Activated CD4-positive, alpha-beta T cell treated with anti-CD3 and anti-CD28 coated beads for 1 hour (primary cell): ENCODE measurements around the gene PTCHD1.

Experiments
- DNase-seq: peaks from one replicate; pipeline ENCODE4 v3.0.0-alpha.2; 2020

PTCHD1 gene

DNA sequence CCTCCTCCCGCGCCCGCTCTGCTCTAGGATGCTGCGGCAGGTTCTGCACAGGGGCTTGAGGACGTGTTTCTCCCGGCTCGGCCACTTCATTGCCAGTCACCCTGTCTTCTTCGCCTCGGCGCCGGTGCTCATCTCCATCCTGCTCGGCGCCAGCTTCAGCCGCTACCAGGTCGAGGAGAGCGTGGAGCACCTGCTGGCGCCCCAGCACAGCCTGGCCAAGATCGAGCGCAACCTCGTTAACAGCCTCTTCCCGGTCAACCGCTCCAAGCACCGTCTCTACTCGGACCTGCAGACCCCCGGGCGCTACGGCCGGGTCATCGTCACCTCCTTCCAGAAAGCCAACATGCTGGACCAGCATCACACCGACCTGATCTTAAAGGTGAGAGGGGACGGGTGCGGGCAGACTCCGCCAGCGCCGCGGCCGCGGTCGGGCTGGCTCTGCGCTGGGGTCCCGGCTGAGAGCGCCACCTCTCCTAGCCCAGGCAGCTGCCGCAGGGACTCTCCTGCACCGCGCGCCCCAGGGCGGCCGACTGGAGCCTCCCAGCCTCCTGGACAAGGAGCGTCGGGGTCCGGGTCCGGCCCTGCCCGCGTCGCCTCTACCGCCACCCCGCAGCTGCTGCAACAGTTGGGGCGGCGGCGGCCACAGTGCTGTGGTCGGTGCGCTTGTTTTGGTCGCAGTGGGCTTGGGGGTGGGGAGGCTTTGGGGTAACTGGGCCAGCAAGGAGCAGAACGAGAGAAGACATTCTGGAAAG lies at the start of gene PTCHD1:
Gene PTCHD1 (plus strand): TSS at position 2 of the 752 bp plus-strand sequence. CDS start 27 bp downstream, at position 29.
- no peak for DNase-seq

DNA sequence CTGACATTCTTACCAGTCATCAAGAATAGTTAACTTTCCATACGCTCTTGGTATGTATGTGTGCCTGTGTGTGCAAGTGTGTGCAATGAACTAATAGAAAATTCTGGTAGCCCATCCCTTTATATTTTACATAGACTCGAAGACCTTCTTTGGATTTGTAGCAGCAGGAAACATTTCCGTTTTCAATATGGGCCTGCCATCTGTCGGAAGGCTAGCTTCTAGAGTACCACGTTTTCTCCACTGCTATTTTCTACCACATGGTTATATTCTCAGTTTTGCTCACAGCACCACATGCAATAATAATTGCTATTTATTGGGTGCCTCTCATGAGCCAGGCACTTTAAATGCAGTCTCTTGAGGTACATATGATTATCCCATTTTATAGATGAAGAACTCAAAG lies 47.9 kb upstream of the PTCHD1 start:
- DNase-seq: no peak

DNA sequence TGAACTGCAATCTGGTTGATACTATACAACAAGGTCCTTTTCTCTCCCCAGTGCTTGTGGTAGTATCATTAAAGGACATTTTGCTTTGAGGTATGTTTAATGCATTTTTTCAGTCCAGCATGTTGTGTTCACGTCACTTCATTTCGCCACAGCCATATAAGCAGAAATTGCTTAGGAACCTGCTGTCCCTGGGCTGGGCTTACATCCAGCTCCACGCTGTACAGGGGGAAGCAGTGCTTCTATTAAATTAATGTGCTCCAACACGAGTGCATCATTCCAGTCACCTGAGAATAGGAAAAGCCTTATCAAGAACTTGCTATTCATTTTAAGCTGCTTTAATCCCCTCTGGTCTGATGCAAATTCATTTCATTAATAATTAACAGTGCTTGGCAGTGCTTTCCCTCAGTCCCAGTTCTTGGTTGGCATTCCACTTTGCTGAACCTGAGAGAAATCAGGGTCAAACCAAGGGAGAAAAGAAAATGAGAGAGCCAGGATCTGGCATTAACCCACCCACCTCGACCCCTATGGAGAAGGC lies 47.4 kb upstream of the PTCHD1 start:
- DNase-seq: no peak

DNA sequence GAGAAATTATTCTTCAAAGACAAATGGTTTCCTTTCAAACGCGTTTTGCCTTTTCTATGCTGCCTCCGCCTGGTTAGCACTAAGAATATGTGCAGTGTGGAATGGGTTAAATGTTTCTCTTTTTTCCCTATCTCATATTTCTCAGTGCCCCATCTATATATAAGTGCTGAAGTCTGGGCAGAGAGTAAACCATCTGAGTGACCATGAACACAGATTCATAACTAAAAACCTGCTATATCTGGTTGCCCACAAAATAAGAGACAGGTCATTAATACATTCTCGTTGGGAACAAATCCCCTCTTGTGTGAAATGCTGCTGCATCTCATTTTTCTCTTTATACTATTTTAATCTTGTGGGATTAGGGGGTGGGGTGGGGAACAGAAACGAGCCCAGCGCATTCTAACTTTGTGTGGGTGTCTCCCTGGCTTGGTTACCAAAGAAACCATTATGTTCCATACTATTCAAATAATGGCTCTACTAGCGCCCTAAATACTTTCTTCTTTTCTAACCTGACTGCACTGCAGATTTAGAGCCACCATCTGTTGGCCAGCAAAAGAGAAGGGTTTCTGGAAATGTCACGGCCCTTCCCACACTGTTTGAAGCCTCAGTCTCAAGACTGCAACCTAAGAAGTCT lies 42.2 kb upstream of the PTCHD1 start:
- no peak for DNase-seq

DNA sequence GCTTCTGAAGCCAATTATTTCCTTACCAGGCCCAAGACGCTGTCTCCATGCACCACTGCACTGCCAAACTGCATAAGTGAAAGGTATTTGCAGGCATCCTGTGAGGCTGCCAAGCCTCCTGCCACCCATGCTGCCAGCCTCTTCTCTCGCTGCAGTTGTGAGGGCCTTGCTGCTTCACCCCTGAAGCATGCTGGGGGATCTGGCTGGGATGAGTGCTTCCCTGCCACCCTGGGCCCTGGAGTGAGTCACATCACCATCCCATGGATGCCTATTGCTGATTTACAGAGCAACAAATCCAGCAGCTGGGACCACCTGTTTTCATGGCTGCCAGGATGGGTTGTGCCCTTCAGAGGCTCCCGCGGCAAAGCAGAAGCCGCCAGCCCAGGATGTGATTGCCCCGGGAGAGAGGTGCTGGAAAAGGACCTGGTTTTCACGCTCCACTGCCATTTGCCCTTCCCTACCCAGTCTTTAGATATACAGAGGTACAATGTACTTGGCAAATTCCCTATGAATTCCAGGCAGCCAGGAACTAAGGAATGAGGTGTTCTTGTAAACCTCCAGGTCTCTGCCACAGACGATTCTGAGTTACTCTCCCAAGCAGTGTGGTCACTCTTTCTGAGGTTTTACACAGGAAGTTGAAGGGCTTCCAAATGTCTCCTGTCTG lies 41.5 kb upstream of the PTCHD1 start:
- no peak for DNase-seq

DNA sequence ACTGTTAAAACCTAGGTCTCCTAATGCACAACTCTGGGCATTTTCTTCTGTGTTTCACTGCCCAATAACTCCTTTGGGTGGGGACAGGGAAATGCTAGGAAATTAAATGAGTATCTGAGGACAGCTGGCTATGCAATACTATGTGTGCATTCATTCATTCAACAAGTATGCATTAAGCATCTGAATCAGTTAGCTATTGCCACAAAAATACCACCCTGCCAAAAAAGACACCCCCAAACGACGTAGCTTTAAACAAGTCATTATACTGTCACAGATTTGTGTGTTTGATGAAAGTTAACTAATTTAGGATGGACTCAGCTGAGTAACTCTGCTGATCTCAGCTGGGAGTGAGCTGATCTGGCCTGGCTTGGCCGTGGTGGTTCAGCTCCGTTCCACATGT lies 29.8 kb upstream of the PTCHD1 start:
- DNase-seq: no peak

DNA sequence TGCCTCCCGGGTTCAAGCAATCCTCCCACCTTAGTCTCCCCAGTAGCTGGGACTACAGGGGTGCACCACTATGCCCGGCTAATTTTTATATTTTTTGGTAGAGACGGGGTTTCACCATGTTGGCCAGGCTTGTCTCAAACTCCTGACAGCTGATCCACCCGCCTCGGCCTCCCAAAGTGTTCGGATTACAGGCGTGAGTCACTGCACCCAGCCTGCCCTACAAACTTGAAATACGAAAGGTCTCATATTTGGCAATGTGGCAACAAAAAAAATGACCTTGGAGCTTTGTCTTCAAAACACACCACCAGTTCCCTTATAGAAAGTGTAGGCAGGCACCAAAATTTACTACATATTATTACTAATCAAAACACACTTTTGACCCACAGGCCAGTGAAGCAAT lies 22.9 kb upstream of the PTCHD1 start:
- no peak for DNase-seq

DNA sequence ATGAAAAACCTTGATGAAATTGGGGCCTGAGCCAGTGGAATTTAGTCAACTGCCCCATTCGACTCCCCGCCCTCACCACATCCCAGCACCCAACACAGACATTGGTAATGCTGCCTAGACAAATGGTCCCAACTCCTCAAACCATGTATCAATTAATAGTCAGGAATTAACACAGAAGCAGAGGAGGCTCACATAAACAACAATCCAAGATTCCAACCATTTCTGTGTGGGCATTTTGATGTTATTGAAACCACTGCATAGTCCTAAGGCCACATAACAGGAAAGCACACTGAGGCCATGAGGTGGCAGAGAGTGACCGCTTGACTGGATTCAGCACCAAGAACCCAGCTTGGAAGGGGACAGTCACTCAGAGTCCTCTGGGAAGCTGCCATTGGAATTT lies 22.5 kb upstream of the PTCHD1 start:
- no peak for DNase-seq

DNA sequence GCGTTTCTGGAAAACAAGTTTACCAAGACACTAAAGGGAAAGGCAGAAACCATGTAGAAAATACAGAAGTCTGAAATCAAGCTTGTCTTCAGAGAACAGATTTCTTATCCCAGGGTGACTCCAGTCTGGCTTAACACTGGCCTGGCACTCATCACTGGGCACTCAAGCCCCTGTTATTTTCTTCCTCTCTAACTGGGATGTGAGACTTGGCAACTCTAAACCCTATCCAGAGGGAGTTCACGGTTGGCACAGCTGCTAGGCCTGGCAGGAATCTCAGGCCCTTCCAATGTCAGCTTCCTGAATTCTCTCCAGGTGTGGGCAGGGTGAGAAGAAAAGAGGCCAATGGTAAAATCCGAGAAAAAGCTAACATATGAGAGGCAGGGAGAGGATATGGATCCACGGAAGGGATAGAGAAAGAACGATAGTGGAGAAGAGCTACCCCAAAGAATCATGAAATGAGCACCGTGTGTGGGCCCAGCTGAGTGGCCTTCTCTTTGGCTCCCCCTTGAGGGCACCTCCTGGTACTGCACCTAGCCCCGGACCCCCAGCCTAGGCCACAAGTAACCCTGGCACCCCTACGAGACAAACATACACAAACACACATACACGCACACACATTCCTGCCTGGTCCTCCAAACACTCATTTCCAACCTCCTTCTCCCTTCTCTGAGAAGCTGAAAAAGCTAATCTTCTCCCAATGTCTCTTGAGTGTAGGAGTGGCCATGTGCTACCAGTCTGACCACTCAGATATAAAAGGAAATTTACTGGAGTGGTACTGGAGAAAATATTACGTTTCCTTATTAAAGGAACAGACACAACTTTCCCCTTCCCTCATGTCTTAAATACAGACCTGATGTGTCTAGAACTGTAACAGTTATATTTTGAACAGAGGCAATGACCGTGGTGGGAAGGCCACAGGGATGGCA lies 16.6 kb upstream of the PTCHD1 start:
- DNase-seq: no peak

DNA sequence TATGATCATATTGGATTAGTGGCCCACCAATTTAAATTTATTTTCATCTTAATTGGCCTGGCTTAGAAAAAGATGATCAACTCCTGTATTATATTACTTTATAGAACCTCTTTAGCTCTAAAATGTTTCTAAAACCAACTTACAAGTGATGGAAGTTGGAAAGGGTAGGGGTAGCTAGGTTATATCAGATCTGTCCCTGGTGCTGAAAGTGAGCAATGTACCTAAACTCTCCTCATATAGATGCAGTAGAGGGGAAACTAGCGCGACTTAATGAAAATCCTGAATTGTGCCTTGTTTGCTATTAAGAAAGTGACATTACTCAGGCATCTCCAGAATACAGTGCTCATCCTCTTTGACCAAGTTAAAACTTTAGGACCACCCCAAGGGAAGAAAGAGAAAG lies 7.5 kb upstream of the PTCHD1 start:
- no peak for DNase-seq

DNA sequence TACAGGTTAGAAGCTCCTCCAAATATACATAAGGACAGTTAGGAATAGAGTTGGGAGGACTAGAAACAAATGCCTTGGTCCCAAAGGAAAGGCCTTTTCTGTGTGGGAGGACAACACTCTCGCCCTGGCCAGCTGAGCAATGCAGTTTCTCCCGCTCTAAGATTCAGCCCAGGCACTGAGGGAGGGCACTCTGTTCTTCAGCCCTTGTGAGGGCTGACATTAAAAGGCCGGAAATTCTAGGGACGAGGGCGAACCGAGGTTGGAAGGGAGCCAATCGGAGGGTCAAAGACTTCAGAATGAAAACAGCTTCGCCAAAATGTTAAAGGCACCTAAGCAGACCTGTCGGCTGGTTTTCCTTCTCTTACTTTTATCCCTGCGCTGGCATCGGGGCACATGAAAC lies 2.9 kb upstream of the PTCHD1 start:
- no peak for DNase-seq

DNA sequence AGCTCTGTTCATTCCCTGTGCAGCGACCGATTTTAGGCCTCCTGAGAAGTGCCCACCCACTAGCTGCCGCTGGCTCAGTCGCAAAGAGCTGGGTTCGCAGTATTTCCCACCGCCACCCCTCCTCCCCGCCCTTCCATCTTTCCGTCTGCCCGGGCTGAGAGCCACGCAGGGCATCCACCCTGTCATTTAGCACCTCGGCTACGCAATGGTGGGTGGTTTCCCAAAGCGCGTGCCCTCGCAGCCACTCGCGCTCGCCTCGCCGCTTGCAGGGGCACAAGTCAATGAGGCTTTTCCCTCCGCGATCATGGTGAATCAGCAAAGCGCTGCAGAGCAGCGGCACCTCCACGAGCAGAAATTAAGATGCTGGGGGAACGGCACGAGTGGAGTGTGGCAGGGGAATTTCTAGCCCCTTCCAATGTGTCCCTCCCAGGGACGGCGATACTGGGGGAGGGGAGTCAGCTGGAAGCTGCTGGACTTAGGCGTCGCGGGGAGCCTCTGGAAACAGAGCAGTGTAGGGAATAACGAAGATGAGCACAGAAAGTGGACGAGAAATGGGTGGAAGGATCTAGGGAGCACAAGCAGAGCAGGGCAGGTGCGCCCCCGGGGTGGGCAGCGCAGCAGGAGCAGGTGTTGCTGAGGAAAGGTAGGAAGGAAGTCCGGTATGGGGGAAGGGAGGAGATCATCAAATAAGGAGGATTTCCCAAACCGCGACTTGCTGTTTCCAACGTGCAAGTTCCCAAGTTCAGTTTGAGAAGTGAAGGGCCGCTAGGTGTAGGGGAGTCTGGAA lies 2.4 kb upstream of the PTCHD1 start:
- no peak for DNase-seq

DNA sequence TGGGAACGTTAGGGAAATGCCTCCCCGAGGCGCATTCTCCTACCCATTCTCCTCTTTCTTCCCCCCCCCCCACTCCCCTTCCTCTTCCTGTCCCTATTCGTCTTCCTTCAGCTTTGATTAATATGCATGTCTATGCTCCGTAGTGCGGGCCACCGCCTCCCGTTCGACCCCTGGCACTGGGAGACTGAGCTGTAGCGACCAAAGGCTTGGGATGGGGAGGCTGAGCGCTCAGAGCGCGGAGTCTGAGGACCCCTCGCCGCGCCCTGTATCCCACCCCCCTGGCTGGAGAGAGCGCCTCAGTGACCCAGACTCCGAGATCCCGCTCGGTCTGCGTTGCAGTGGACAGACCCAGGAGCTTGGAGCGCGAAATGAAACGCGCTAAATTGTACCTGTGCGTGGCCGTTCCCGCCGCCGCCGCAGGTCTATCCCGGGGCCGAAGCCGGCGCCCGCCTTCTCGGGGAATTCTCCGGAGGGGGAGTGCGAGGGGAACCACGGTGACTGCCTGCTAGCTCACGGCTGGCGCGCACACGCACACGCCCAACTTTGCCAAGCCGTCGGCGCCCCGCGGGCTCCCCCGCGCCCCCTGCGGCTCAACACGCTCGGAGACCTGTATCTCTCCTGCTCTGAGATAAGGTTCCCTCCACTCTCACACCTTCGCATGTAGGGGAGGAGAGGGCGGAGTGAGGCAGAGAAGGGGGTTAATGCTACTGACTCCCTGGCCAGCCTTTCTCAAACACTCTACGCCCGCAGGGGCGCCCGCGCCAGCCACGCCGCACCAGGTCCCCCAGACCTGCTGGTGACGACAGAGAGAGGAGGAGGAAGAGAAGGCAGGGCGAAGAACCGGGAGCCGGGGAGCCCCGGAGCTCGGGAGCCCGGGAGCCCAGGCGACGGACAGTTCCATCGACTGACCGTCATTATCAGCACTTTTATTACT lies 1.5 kb upstream of the PTCHD1 start:
- DNase-seq: no peak

DNA sequence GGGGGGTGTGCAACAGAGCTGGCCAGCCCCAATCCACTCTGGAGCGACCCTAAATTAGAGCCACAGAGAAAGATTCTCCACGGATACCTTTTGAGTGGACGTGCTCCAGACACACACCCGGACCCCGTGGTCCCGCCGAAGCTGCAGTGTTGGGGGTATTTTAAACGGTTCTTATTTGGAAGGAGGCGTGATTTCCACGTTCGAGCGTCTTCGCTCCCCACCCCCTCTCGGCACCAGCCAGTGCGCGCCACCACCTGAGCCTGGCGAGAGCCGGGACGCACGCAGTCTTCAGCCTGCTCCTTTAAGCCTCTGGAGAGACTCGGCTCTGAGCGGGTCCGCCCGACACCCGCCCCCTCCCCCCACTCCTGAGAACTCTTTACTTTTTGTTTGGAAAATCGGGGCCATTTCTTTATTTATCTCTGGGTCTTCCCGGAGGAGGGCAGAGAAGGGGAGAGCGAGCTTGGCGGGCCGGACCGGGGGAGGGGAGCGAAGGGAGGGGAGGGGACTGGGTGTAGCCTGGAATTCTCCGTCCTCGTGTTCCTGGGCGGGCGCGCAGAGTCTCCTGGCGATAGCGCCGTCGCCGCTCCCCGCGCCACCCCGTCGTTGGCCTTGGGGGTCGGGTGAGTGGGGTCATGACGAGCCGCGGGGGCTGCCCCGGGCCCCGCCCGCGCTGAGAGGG lies 668 bp upstream of the PTCHD1 start:
- DNase-seq: no peak

DNA sequence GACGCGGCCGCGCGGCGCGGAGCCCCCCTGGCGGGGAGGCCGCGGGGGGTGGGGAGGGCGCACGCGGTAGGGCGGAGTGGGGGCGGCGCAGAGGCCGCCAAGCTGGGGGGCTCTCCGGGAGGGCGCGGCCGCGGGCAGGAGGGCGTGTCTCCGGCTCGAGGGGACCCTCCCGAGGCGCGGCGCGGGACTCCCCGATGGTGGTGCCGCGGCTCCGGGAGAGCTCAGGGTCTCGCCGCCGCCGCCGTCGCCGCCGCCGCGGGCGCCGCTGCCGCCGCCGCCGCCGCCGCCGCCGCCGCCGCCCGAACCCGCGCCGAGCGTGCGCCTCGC lies 165 bp upstream of the PTCHD1 start:
- DNase-seq: no peak

DNA sequence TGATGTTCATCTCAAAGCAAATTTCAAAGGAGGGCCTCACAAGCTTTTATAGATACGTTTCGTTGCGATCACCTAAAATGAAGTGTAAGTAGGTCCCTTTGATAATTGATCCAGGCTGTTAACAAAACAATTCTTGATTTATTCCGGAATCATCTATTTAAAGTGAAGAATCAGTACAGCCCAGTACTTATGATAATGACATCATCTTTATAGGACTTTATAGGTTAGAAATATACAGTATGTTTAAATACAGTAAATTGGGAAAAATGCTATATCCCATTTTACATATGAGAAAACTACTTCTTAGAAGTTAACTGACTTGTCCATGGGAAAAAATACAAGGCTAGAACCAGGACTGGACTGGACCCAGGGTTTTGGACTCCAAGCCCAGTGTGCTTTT lies 3.7 kb downstream of the PTCHD1 start:
- no peak for DNase-seq

DNA sequence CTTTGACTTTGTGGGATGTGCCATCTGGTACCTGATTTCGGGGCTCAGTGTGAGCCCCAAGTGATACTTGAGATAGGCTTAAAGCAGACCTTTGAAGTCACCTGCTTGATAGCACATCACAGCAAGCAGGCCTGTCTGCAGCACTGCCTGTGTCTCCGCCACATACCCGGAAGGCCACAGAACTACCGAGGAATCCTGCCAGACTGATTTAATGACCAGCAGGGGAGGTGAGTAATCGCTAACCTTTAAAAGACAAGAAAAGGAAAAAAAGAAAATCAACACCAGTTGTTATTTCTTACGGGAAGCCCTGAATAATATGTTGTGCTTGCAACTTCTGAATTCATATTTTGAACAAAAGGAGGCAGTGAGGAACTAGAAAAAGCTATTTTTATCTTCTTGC lies 6.8 kb downstream of the PTCHD1 start:
- no peak for DNase-seq

DNA sequence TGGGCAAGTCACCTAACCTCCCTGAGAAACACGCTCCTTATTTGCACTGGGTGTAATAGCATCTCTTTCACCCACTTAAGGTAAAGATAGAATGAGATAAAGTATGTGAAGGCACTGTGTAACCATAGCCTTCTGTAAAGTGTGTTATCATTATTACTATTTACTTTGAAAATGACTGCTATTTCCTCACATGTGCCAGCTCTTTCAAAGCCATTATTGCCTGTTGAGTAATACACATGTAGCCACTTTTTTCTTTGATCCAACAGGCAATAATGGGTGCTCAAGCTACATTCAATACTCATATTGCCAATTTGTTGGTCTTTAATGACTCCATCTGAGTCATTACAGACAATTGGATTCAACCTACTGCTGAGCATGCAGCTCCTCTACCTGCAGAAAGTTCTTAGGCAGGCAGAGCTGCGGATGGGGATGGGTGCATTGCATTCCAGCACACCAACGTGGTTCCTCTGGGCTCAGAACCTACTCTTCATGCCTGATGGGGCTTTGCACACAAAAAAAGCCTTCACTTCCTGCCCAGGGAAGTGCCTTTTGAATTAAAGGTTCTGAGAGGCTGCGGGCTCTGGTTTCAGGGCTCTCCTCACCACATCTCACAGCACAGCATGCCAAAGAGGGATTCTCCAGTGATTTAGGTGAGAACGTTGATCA lies 9.7 kb downstream of the PTCHD1 start:
- no peak for DNase-seq

DNA sequence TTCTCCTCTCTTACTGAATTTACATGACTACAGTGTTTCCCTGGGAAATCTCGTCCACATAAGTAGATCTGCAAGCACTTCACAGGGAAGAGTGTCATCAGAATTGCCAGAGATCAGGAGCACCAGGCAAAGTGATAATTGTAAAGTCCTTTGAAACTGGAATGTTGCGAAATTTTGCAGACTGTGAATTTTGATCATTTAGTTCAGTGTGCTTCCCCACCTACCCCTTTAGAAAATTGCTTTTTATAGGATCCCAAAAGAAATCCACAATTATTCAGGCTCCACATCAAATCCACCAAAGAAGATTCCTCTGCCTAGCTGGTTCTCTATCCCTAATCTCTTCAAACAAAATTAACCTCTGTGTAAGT lies 10.2 kb downstream of the PTCHD1 start:
- no peak for DNase-seq

DNA sequence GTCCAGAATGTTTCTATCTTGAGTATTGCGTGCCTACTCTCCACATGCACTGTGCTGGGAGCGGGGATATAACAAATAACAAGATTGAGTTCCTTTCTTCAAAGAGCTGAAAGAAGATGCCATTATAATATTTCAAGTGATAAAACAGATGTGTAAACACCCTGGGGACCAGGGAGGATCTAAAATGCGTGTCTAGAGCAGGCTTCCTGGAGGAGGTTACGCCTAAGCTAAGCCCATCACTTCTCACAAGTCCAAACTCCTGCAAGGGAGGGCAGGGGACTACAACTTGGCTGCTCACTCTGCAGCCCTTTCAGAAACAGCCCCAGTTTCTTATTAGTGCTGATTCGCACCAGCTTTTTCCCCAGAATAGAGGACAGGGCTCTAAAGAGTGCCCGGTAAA lies 21.5 kb downstream of the PTCHD1 start:
- DNase-seq: no peak
